Stimulated activated CD8-positive, alpha-beta memory T cell treated with anti-CD3 and anti-CD28 coated beads, Interleukin-15, amount 100 ng/mL, for 48 hours (primary cell): ENCODE data around the gene MAN1A2.

ENCODE experiments used
- DNase-seq, 2 donors: peaks; one replicate each; pipeline ENCODE4 v3.0.0-alpha.2; 2020; ENCODE audit warnings: low read depth in 2 of 2

MAN1A2 gene

GRCh38 chr1:117575586-117576225 is 208.5 kb downstream of the MAN1A2 start:
- DNase-seq = no peak

GRCh38 chr1:117576236-117576635 is 209.0 kb downstream of the MAN1A2 start:
- no peak for DNase-seq

GRCh38 chr1:117577191-117577885 is 210.1 kb downstream of the MAN1A2 start:
- DNase-seq = no peak

GRCh38 chr1:117578466-117578865 is 211.2 kb downstream of the MAN1A2 start:
- DNase-seq = no peak
